Neural progenitor cell (in vitro differentiated cells): Measurements from ENCODE around the gene KLK8. TPM values are rescaled to one million over a fixed set of nuclear protein-coding genes. Genes with fewer than 3 reads are reported as not detected.

Source experiments
- DNase-seq: peaks from one replicate; pipeline ENCODE4 v3.0.0-alpha.2; 2016; ENCODE audit warnings: low spot score
- H2AFZ ChIP-seq: fragments of 200-600 bp; sonication (generic); replicated peaks from 2 replicates; pipeline ENCODE4 v1.6.1; 2016; ENCODE audit warnings: antibody characterized with exemption
- H3F3A ChIP-seq: fragments of 200-600 bp; sonication (generic); 2 replicates; pipeline ENCODE4 v1.6.1; 2016; ENCODE audit warnings: antibody characterized with exemption, low read depth
- H3K27ac ChIP-seq: fragments of 200-600 bp; sonication (generic); 2 replicates; pipeline ENCODE4 v1.5.1; 2016; ENCODE audit warnings: mild to moderate bottlenecking
- H3K27me3 ChIP-seq: fragments of 200-600 bp; sonication (generic); 2 replicates; pipeline ENCODE4 v1.6.1; 2016; ENCODE audit warnings: mild to moderate bottlenecking, moderate library complexity
- H3K36me3 ChIP-seq: fragments of 200-600 bp; sonication (generic); 2 replicates; pipeline ENCODE4 v1.5.1; 2016
- H3K4me1 ChIP-seq: fragments of 200-600 bp; sonication (generic); 2 replicates; pipeline ENCODE4 v1.6.1; 2016; ENCODE audit warnings: mixed run types
- H3K4me2 ChIP-seq: fragments of 200-600 bp; sonication (generic); 2 replicates; pipeline ENCODE4 v1.6.1; 2016
- H3K4me3 ChIP-seq: fragments of 200-600 bp; sonication (generic); 2 replicates; pipeline ENCODE4 v1.5.1; 2016
- H3K79me2 ChIP-seq: fragments of 200-600 bp; sonication (generic); 2 replicates; pipeline ENCODE4 v1.6.1; 2016; ENCODE audit warnings: low read depth
- H3K9ac ChIP-seq: fragments of 200-600 bp; sonication (generic); 2 replicates; pipeline ENCODE4 v1.6.1; 2016
- H3K9me3 ChIP-seq: fragments of 200-600 bp; sonication (generic); 2 replicates; pipeline ENCODE4 v1.5.1; 2016; ENCODE audit warnings: low read depth
- H4K20me1 ChIP-seq: fragments of 200-600 bp; sonication (generic); 2 replicates; pipeline ENCODE4 v1.6.1; 2016; ENCODE audit warnings: low read depth
- H3K27ac Mint-ChIP-seq: 3 replicates; pipeline ENCODE4 v1.8.0; 2021; ENCODE audit warnings: mixed read lengths
- H3K27me3 Mint-ChIP-seq: 2 replicates; pipeline ENCODE4 v1.8.0; 2022; ENCODE audit warnings: low read depth, mild to moderate bottlenecking, inconsistent platforms, moderate library complexity, mixed read lengths; ENCODE audit not compliant: insufficient read depth
- H3K36me3 Mint-ChIP-seq: 3 replicates; pipeline ENCODE4 v1.8.0; 2021; ENCODE audit warnings: mixed read lengths
- H3K4me1 Mint-ChIP-seq: 3 replicates; pipeline ENCODE4 v1.8.0; 2021; ENCODE audit warnings: mixed read lengths
- H3K4me3 Mint-ChIP-seq: 3 replicates; pipeline ENCODE4 v1.8.0; 2021; ENCODE audit warnings: mild to moderate bottlenecking, moderate library complexity, mixed read lengths
- H3K9me3 Mint-ChIP-seq: 3 replicates; pipeline ENCODE4 v1.8.0; 2020; ENCODE audit warnings: mixed read lengths
- CTCF ChIP-seq: fragments of 200-600 bp; sonication (generic); IDR thresholded peaks from 2 replicates; pipeline ENCODE4 v1.5.1; 2017; ENCODE audit warnings: antibody characterized with exemption, mild to moderate bottlenecking
- EZH2 ChIP-seq: fragments of 200-600 bp; sonication (generic); IDR thresholded peaks from 2 replicates; pipeline ENCODE4 v1.6.1; 2017; ENCODE audit warnings: antibody characterized with exemption, mild to moderate bottlenecking, moderate library complexity
- EZH2phosphoT487 ChIP-seq: fragments of 200-600 bp; sonication (generic); IDR thresholded peaks from 2 replicates; pipeline ENCODE4 v1.6.1; 2017; ENCODE audit warnings: antibody characterized with exemption
- total RNA-seq: library from RNA; depleted of rRNA; stranded (reverse); fragments of >200 nt; gene quantifications from 2 replicates; pipeline ENCODE4 v1.2.3, GENCODE V29; 2015; ENCODE audit warnings: low replicate concordance

The KLK8 gene
- total RNA-seq, 1 donor from 2014 or later, result not detected

- Histone ChIP-seq H3K79me2 (no peaks in the 10 kb centered on the region), H4K20me1 (no peaks in the 10 kb centered on the region)
Measured at GRCh38 chr19:50982186-50982585, 19.2 kb downstream of the KLK8 start.

GRCh38 chr19:50981587-50982146 lies 19.7 kb downstream of the KLK8 start:
- H4K20me1 ChIP-seq, result no peaks in the 10 kb centered on the region
- H3K9ac ChIP-seq, result no peak overlapping the region
- peaks cover 38% of the 10 kb centered on the region for H3K27me3 ChIP-seq
- Mint-ChIP-seq H3K4me3 (no peak overlapping the region), H3K4me1 (peaks cover 17% of the 10 kb centered on the region), H3K36me3 (no peaks in the 10 kb centered on the region), H3K27me3 (peaks cover 15% of the 10 kb centered on the region), H3K27ac (peak overlapping the region; percentile 10), H3K9me3 (peaks cover 6% of the 10 kb centered on the region)
- no peaks in the 10 kb centered on the region for H3K9me3 ChIP-seq
- no peaks in the 10 kb centered on the region for H3K79me2 ChIP-seq
- H3K4me3 ChIP-seq, result no peak overlapping the region
- H3K36me3 ChIP-seq, result no peaks in the 10 kb centered on the region
- no peak overlapping the region for H2AFZ ChIP-seq
- H3K4me1 ChIP-seq, result peaks cover 3% of the 10 kb centered on the region
- TF ChIP-seq CTCF (no peak), EZH2 (no peak), EZH2phosphoT487 (no peak)
- no peak for DNase-seq
- no peaks in the 10 kb centered on the region for H3F3A ChIP-seq
- no peak overlapping the region for H3K27ac ChIP-seq
- H3K4me2 ChIP-seq, result no peak overlapping the region

More at GRCh38 chr19:50982186-50982585, 19.2 kb downstream of the KLK8 start:
- H3K27ac Mint-ChIP-seq, result no peak overlapping the region
- peaks cover 43% of the 10 kb centered on the region for H3K27me3 ChIP-seq
- no peak for TF ChIP-seq EZH2
- H3K4me1 ChIP-seq, result peaks cover 3% of the 10 kb centered on the region
- peaks cover 15% of the 10 kb centered on the region for H3K27me3 Mint-ChIP-seq
- no peak overlapping the region for H2AFZ ChIP-seq
- H3K27ac ChIP-seq, result no peak overlapping the region
- H3K4me3 Mint-ChIP-seq, result no peak overlapping the region
- H3K4me2 ChIP-seq, result no peak overlapping the region
- H3K4me1 Mint-ChIP-seq, result peaks cover 17% of the 10 kb centered on the region
- H3K9ac ChIP-seq, result no peak overlapping the region
- H3K9me3 ChIP-seq, result no peaks in the 10 kb centered on the region
- no peak for DNase-seq
- H3K36me3 ChIP-seq, result no peaks in the 10 kb centered on the region
- no peaks in the 10 kb centered on the region for H3F3A ChIP-seq
- no peaks in the 10 kb centered on the region for H3K36me3 Mint-ChIP-seq
- H3K4me3 ChIP-seq, result no peak overlapping the region
- H3K9me3 Mint-ChIP-seq, result peaks cover 4% of the 10 kb centered on the region

GRCh38 chr19:50980208-50980607 lies 21.2 kb downstream of the KLK8 start:
- Histone ChIP-seq H3K36me3 (no peaks in the 10 kb centered on the region), H3F3A (no peaks in the 10 kb centered on the region), H2AFZ (no peak overlapping the region), H3K4me3 (no peak overlapping the region), H3K27me3 (peaks cover 25% of the 10 kb centered on the region), H4K20me1 (no peaks in the 10 kb centered on the region), H3K4me2 (no peak overlapping the region), H3K9ac (no peak overlapping the region), H3K9me3 (no peaks in the 10 kb centered on the region), H3K79me2 (no peaks in the 10 kb centered on the region), H3K4me1 (peaks cover 3% of the 10 kb centered on the region), H3K27ac (no peak overlapping the region)
- no peak overlapping the region for H3K4me3 Mint-ChIP-seq
- H3K27me3 Mint-ChIP-seq, result peaks cover 12% of the 10 kb centered on the region
- H3K27ac Mint-ChIP-seq, result no peak overlapping the region
- TF ChIP-seq CTCF (no peak), EZH2 (no peak), EZH2phosphoT487 (no peak)
- peaks cover 5% of the 10 kb centered on the region for H3K9me3 Mint-ChIP-seq
- H3K4me1 Mint-ChIP-seq, result peaks cover 25% of the 10 kb centered on the region
- no peaks in the 10 kb centered on the region for H3K36me3 Mint-ChIP-seq
- DNase-seq, result no peak

- Histone ChIP-seq H3K4me2 (no peak overlapping the region), H3K4me1 (peaks cover 3% of the 10 kb centered on the region), H3K9ac (no peak overlapping the region), H2AFZ (no peak overlapping the region), H3K27me3 (peaks cover 21% of the 10 kb centered on the region), H3K79me2 (no peaks in the 10 kb centered on the region), H4K20me1 (no peaks in the 10 kb centered on the region), H3K27ac (no peak overlapping the region), H3F3A (no peaks in the 10 kb centered on the region), H3K9me3 (no peaks in the 10 kb centered on the region), H3K36me3 (no peaks in the 10 kb centered on the region), H3K4me3 (no peak overlapping the region)
- H3K4me3 Mint-ChIP-seq, result no peak overlapping the region
- H3K27ac Mint-ChIP-seq, result no peak overlapping the region
- DNase-seq, result no peak
- H3K4me1 Mint-ChIP-seq, result peaks cover 25% of the 10 kb centered on the region
- peaks cover 10% of the 10 kb centered on the region for H3K27me3 Mint-ChIP-seq
- peaks cover 2% of the 10 kb centered on the region for H3K9me3 Mint-ChIP-seq
- H3K36me3 Mint-ChIP-seq, result no peaks in the 10 kb centered on the region
- TF ChIP-seq CTCF (no peak), EZH2phosphoT487 (no peak), EZH2 (no peak)
Measured at GRCh38 chr19:50979758-50980157, 21.6 kb downstream of the KLK8 start.
